Measurements from ENCODE around the gene ARL4C. TPM values are rescaled to one million over a fixed set of nuclear protein-coding genes. Genes with fewer than 3 reads are reported as not detected.

ARL4C gene
- total and polyA plus RNA-seq, 5 donors, result 1.2 to 5.8 (median 3.5) TPM

DNA sequence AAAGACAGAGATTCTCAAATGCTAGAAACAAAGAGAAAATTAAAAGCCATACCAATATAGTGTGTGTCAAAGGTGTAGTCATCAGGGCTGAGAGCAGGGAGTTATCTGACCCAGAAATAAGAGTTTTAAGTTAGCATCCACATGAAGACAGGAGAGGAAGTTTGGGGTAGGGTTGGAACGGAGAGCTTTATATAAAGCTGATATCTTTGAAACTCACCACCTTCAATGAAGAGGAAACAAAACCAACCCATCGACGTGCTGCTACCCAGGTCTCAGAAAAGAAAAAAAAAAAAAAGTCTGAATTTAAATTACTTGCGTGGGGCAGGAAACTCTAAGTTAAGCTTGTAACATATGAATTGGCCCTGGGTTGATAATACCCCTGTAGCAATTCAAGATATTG lies 42.4 kb downstream of the ARL4C start:
- DNase-seq (no peak), ATAC-seq (no peak)
- Histone ChIP-seq H3K4me1 (ENCODE audit: control insufficient read depth, insufficient read depth, low read length) (no peaks in the 10 kb centered on the region), H3K27ac (ENCODE audit: low read length) (no peak overlapping the region), H3K9me3 (ENCODE audit: control insufficient read depth, low read length) (no peaks in the 10 kb centered on the region), H3K4me3 (ENCODE audit: low read length) (no peak overlapping the region), H3K27me3 (ENCODE audit: control insufficient read depth, insufficient read depth) (no peaks in the 10 kb centered on the region)
- intact Hi-C loops (cut with DNase I), result no loop called here
- 44% methylated on average over 4 of the region's 4 CpGs for WGBS

DNA sequence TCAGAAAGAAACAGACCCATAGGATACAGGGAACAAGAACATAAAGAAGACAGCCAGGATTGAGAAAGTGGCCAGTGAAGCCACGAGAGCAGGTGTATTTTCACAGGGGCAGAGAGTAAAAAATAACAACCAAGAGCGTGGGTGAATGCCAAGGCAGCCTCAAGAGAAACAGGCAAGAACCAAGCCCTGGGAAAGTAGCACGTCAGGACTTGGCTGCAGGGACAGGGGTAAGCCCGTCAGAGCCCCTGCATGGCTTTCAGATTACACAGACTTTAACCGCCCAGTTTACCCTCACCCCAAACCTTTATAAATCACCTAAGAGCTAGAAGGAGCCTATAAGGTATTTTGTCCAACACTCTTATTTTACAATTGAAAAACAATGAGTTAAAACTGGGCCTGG lies 43.7 kb downstream of the ARL4C start:
- H3K27ac ChIP-seq (ENCODE audit: low read length), result no peak overlapping the region
- 86% methylated on average over 5 of the region's 5 CpGs for WGBS

DNA sequence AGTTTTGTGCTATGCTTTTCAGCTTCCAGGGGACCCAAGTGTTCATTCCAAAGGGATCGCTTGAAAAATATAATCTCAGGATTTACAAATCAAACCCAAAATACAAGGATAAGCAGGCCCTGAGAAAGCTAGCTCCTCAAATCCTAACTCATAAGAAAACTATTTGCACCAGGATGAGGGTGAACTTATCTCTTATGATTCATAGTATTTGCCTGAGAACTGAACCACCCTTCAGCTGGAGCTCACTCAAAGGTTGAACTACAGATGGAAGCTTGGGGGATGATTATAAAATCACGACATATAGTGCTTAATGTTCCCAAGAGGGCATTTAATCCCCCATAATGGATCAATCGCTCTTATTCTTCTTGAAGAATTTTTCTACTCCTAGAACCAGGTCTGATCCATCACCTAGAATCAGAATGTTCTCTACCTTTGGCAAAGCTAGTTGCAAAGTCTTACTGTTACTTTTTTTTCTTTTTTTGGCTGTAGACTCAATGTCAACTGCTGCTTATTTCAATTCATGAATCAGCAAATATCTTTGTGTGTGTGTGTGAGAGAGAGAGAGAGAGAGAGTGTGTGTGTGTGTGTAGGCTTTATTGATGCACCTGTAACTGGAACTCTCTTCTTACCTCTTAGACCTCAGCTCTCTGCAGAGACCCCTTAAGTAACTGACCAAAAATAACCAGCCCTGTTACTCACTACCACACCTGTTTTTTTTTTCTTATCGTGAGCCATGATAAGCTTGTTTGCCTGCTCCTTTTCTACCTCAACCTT lies 44.8 kb downstream of the ARL4C start:
- Histone ChIP-seq H3K9me3 (ENCODE audit: control insufficient read depth, low read length) (no peaks in the 10 kb centered on the region), H3K27me3 (ENCODE audit: control insufficient read depth, insufficient read depth) (no peaks in the 10 kb centered on the region), H3K4me3 (ENCODE audit: low read length) (no peak overlapping the region), H3K27ac (ENCODE audit: low read length) (no peak overlapping the region), H3K4me1 (ENCODE audit: control insufficient read depth, insufficient read depth, low read length) (no peaks in the 10 kb centered on the region)
- intact Hi-C loops (cut with DNase I), result no loop called here
- ATAC-seq, result no peak
- 74% methylated on average over 4 of the region's 4 CpGs for WGBS
- DNase-seq, result no peak

More for the DNA sequence above, 43.7 kb downstream of the ARL4C start:
- Histone ChIP-seq H3K9me3 (ENCODE audit: control insufficient read depth, low read length) (no peaks in the 10 kb centered on the region), H3K4me3 (ENCODE audit: low read length) (no peak overlapping the region), H3K4me1 (ENCODE audit: control insufficient read depth, insufficient read depth, low read length) (no peaks in the 10 kb centered on the region), H3K27me3 (ENCODE audit: control insufficient read depth, insufficient read depth) (no peaks in the 10 kb centered on the region)
- ATAC-seq, result no peak
- no peak for DNase-seq
- intact Hi-C loops (cut with DNase I), result no loop called here

GRCh38 chr2:234451242-234451641 lies 45.6 kb downstream of the ARL4C start:
- no peaks in the 10 kb centered on the region for H3K9me3 ChIP-seq (ENCODE audit: control insufficient read depth, low read length)
- ATAC-seq, result no peak
- no peak for DNase-seq
- H3K27me3 ChIP-seq (ENCODE audit: control insufficient read depth, insufficient read depth), result no peaks in the 10 kb centered on the region
- H3K27ac ChIP-seq (ENCODE audit: low read length), result no peak overlapping the region
- 92% methylated on average over 2 of the region's 2 CpGs for WGBS
- H3K4me1 ChIP-seq (ENCODE audit: control insufficient read depth, insufficient read depth, low read length), result no peaks in the 10 kb centered on the region
- intact Hi-C loops (cut with DNase I), result no loop called here
- H3K4me3 ChIP-seq (ENCODE audit: low read length), result no peak overlapping the region

- Histone ChIP-seq H3K27me3 (ENCODE audit: control insufficient read depth, insufficient read depth) (no peaks in the 10 kb centered on the region), H3K4me3 (ENCODE audit: low read length) (no peak overlapping the region), H3K27ac (ENCODE audit: low read length) (no peak overlapping the region), H3K4me1 (ENCODE audit: control insufficient read depth, insufficient read depth, low read length) (no peaks in the 10 kb centered on the region), H3K9me3 (ENCODE audit: control insufficient read depth, low read length) (no peaks in the 10 kb centered on the region)
- no peak for ATAC-seq
- WGBS, result 77% methylated on average over 6 of the region's 6 CpGs
- DNase-seq, result no peak
- intact Hi-C loops (cut with DNase I), result no loop called here
Observed at GRCh38 chr2:234450431-234451124, 46.3 kb downstream of the ARL4C start.

- ATAC-seq, result no peak
- intact Hi-C loops (cut with DNase I), result no loop called here
- peaks cover 2% of the 10 kb centered on the region for H3K9me3 ChIP-seq (ENCODE audit: control insufficient read depth, low read length)
- H3K27ac ChIP-seq (ENCODE audit: low read length), result no peak overlapping the region
- DNase-seq, result no peak
- no peaks in the 10 kb centered on the region for H3K27me3 ChIP-seq (ENCODE audit: control insufficient read depth, insufficient read depth)
- no peak overlapping the region for H3K4me3 ChIP-seq (ENCODE audit: low read length)
- no peaks in the 10 kb centered on the region for H3K4me1 ChIP-seq (ENCODE audit: control insufficient read depth, insufficient read depth, low read length)
- 59% methylated on average over 13 of the region's 13 CpGs for whole genome bisulfite sequencing
Observed at GRCh38 chr2:234448506-234449184, 48.2 kb downstream of the ARL4C start.

- H3K9me3 ChIP-seq (ENCODE audit: control insufficient read depth, low read length), result peaks cover 2% of the 10 kb centered on the region
- H3K27ac ChIP-seq (ENCODE audit: low read length), result no peak overlapping the region
- no peaks in the 10 kb centered on the region for H3K4me1 ChIP-seq (ENCODE audit: control insufficient read depth, insufficient read depth, low read length)
- H3K27me3 ChIP-seq (ENCODE audit: control insufficient read depth, insufficient read depth), result no peaks in the 10 kb centered on the region
- no peak overlapping the region for H3K4me3 ChIP-seq (ENCODE audit: low read length)
- no peak for DNase-seq
- WGBS, result 66% methylated on average over 5 of the region's 5 CpGs
- intact Hi-C loops (cut with DNase I), result no loop called here
- no peak for ATAC-seq
Observed at GRCh38 chr2:234447963-234448362, 48.9 kb downstream of the ARL4C start.

DNA sequence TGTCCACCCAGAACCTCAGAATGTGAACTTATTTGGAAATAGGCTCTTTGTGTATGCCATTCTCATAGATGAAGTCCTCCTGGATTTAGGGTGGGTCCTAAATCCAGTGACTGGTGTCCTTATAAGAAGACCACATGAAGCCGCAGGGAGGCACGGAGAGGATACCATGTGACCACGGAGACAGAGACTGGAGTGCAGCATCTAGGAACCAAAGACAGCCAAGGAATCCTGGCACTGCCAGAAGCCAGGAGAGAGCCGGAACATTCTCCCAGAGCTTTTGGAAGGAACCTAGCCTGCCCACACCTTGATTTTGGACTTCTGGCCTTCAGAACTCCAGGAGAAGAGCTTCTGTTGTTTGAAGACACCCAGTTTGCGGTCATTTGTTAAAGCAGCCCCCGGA lies 49.7 kb downstream of the ARL4C start:
- intact Hi-C loops (cut with DNase I), result no loop called here
- Histone ChIP-seq H3K9me3 (ENCODE audit: control insufficient read depth, low read length) (peaks cover 2% of the 10 kb centered on the region), H3K27ac (ENCODE audit: low read length) (no peak overlapping the region)

DNA sequence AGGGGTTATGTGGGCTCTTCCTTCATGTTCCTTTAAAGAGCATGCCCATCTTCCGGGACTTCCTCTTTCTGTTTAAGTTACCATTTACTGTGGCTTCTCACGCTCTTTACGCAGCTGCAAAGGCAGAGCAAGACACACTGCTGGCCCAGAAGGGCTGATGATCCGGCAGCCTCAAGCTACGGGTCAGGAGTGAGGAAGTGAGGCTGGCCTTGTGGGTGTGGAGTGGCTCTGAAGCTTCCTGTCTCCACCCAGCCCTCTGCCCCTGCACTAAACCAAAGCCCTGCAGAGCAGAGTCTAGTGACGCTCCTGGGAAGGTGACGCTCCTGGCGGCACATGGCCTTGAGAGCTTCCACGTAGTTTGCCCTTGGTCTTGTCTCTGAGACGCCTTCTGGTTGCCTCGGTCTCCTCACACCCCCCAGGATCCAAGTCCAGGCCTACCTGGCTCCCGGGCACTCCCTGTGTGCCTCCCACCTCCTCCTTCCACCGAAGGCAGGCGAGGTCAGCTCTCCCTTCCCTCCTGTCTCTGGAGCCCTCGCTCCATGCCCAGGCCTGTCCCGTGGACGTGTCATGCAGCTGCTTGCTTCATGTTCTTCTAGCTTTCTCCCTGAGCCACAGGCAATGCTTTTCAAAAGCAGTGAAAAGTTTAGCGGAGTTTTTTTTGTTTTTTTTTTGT lies 50.3 kb downstream of the ARL4C start:
- H3K27ac ChIP-seq (ENCODE audit: low read length), result no peak overlapping the region

More for the DNA sequence above, 49.7 kb downstream of the ARL4C start:
- no peak for ATAC-seq
- H3K4me1 ChIP-seq (ENCODE audit: control insufficient read depth, insufficient read depth, low read length), result no peaks in the 10 kb centered on the region
- no peaks in the 10 kb centered on the region for H3K27me3 ChIP-seq (ENCODE audit: control insufficient read depth, insufficient read depth)
- WGBS, result 95% methylated on average over 6 of the region's 6 CpGs
- DNase-seq, result no peak
- H3K4me3 ChIP-seq (ENCODE audit: low read length), result no peak overlapping the region

GRCh38 chr2:234444893-234445292 lies 52.0 kb downstream of the ARL4C start:
- Histone ChIP-seq H3K27ac (ENCODE audit: low read length) (no peak overlapping the region), H3K9me3 (ENCODE audit: control insufficient read depth, low read length) (peaks cover 2% of the 10 kb centered on the region), H3K4me1 (ENCODE audit: control insufficient read depth, insufficient read depth, low read length) (no peaks in the 10 kb centered on the region), H3K4me3 (ENCODE audit: low read length) (no peak overlapping the region), H3K27me3 (ENCODE audit: control insufficient read depth, insufficient read depth) (no peaks in the 10 kb centered on the region)
- ATAC-seq (peak in 1 of 2 donors; percentile 46), DNase-seq (peak in 1 of 3 donors; percentile 65)
- WGBS, result 40% methylated on average over 10 of the region's 10 CpGs
- intact Hi-C loops (cut with DNase I), result no loop called here

More for the DNA sequence above, 50.3 kb downstream of the ARL4C start:
- WGBS, result 69% methylated on average over 18 of the region's 18 CpGs
- Histone ChIP-seq H3K4me1 (ENCODE audit: control insufficient read depth, insufficient read depth, low read length) (no peaks in the 10 kb centered on the region), H3K27me3 (ENCODE audit: control insufficient read depth, insufficient read depth) (no peaks in the 10 kb centered on the region), H3K4me3 (ENCODE audit: low read length) (no peak overlapping the region), H3K9me3 (ENCODE audit: control insufficient read depth, low read length) (peaks cover 2% of the 10 kb centered on the region)
- ATAC-seq, result peak; percentile 93 to 98
- DNase-seq, result peak; percentile 79 to 85 (median 80)
- intact Hi-C loops (cut with DNase I), result no loop called here
